Muscle layer of colon (tissue), 2 donors: Measurements from ENCODE around the gene SMG6.

Experiments used
- H3K27ac ChIP-seq: one replicate; pipeline ENCODE4 v1.7.0; 2013; ENCODE audit warnings: low read depth, mild to moderate bottlenecking, low read length, moderate library complexity
- H3K27me3 ChIP-seq, 2 donors: one replicate each; pipeline ENCODE4 v1.7.0; 2013; ENCODE audit warnings: low read length in 2 of 2, mild to moderate bottlenecking in 2 of 2; ENCODE audit not compliant: insufficient read depth in 2 of 2, control insufficient read depth in 1 of 2
- H3K36me3 ChIP-seq: one replicate; pipeline ENCODE4 v1.7.0; 2013; ENCODE audit warnings: mild to moderate bottlenecking, low read length; ENCODE audit not compliant: insufficient read depth
- H3K4me1 ChIP-seq: one replicate; pipeline ENCODE4 v1.7.0; 2013; ENCODE audit warnings: mild to moderate bottlenecking, low read length; ENCODE audit not compliant: insufficient read depth
- H3K4me3 ChIP-seq, 2 donors: one replicate each; pipeline ENCODE4 v1.7.0; 2013; ENCODE audit warnings: low read length in 2 of 2, low read depth in 1 of 2, mild to moderate bottlenecking in 1 of 2, moderate library complexity in 1 of 2
- H3K9ac ChIP-seq: one replicate; pipeline ENCODE4 v1.7.0; 2013; ENCODE audit warnings: low read length
- H3K9me3 ChIP-seq: one replicate; pipeline ENCODE4 v1.7.0; 2013; ENCODE audit warnings: mild to moderate bottlenecking, low read length
- donor health status: abdominal sarcoma.
- donor health status: Adenocarcinoma of cecum.

The SMG6 gene

DNA sequence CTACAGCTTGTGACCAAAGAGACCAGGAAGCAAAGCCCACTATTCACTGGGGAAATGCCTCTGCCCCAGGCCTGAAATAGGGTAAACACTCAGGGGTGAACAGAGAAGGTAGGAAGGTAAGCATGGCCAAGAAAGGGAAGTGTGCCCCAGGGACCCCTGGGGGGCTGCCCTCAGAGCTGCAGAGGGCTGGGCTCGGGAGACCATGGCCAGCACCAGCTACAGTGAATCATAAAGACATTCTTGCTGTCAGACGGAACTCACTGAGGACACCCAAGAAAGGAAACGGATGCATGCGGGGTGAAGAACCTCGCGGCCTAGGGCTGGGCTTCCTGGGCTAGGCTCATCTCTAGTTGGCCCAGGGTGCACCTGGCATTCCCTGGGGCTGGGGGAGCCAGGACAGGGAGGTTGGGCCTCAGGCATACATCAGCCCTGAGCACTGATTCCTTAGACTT is 239.0 kb downstream of the SMG6 start:
- Histone ChIP-seq H3K9me3 (no peaks in the 10 kb centered on the region), H3K27me3 (no peaks in the 10 kb centered on the region), H3K4me3 (no peak overlapping the region), H3K9ac (no peak overlapping the region), H3K27ac (peak overlapping the region; percentile 77), H3K36me3 (peaks cover 41% of the 10 kb centered on the region), H3K4me1 (peaks cover 74% of the 10 kb centered on the region)

DNA sequence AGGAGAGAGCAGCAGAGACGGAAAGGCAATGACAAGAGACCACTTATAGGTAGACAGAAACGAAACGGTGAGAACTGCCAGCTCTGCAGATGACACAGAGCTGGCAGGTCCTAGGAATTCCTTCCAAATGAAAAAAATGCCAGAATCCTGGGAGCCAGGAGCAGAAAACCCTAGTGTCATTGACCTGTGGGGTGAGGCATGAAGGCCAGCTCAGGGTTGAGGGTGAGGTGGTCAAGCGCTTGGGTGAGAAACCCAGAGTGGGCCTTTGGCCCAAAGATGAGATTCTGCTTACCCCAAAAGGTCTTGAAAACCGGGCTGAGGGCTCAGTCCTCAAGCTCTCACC is 239.5 kb downstream of the SMG6 start:
- Histone ChIP-seq H3K9me3 (no peaks in the 10 kb centered on the region), H3K4me1 (peaks cover 75% of the 10 kb centered on the region), H3K27ac (peak overlapping the region; percentile 77), H3K4me3 (no peak overlapping the region), H3K36me3 (peaks cover 40% of the 10 kb centered on the region), H3K27me3 (peaks cover 0 to under 1% of the 10 kb centered on the region in 2 donors), H3K9ac (no peak overlapping the region)

DNA sequence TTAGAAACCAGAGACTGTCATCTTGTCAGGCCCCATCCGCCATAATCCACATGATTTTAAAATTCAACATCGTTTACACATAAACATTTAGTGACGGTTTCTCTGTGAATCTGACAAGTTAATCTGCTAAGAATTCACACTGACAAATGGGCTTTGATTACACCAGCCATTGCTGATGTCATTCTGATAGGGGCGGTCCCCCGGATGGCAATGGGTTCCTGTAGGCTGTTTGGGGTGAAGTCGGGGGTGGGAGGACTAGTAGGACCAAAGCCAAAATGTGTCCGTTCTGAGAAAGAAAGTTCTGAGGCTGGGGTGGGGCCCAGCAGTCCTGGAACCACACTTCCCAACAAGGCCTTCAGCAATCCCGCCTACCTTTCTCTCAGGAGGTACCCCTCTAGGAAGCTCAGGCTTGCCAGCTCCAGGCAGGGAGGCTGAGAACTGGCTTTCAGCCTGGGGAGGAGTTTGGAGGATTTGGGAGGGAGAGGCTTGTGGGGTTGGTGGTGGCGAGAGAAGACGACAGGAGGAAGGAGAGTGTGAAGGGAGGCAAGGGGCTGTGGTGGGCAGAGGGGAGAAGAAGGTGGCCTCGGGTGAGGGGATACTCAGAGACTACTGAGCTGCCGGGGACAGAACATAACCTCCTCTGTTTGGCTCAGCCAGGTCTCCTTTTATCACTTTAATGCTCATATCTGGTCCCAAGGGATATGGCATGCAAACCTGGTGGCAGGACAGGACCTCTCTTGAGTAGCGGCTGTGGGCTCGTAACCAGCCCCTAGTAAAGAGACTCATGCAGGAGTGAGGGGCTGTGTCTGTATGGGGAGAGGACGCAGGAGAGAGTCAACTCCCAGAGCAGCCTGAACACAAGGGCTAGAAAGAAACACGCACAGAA is 240.1 kb downstream of the SMG6 start:
- Histone ChIP-seq H3K36me3 (peaks cover 37% of the 10 kb centered on the region), H3K9ac (peak overlapping the region; percentile 13)

DNA sequence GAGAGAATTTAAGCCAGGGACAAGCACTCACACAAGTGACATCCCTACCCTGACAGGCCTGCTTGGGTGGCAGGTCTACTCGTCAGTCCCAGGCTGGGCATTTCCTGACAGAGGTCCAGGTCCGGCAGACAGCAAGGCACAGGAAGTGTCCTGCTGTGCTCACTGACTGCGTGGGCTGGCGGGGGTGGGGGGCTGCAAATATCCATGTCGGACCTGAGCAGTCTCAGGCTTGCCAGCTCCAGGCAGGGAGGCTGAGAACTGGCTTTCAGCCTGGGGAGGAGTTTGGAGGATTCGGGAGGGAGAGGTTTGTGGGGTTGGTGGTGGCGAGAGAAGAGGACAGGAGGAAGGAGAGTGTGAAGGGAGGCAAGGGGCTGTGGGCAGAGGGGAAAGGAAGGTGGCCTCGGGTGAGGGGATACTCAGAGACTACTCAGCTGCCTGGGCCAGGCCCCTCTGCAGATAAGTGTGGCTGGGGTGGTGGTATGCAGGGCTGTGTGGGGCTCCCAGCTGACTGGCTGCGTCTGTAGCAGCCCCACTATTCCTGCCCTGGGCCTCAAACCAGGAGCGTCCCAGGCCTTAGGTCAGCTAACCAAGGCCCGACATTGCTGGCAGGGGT is 240.9 kb downstream of the SMG6 start:
- H3K27me3 ChIP-seq: peaks cover 0 to 6% of the 10 kb centered on the region in 2 donors
- H3K4me1 ChIP-seq: peaks cover 67% of the 10 kb centered on the region
- H3K9ac ChIP-seq: no peak overlapping the region
- H3K9me3 ChIP-seq: no peaks in the 10 kb centered on the region
- H3K27ac ChIP-seq: peak overlapping the region; percentile 77
- H3K4me3 ChIP-seq: no peak overlapping the region
- H3K36me3 ChIP-seq: peaks cover 34% of the 10 kb centered on the region

More for the DNA sequence above, 240.1 kb downstream of the SMG6 start:
- H3K4me1 ChIP-seq: peaks cover 72% of the 10 kb centered on the region
- peaks cover 0 to 6% of the 10 kb centered on the region in 2 donors for H3K27me3 ChIP-seq
- no peaks in the 10 kb centered on the region for H3K9me3 ChIP-seq
- H3K4me3 ChIP-seq: no peak overlapping the region
- H3K27ac ChIP-seq: peak overlapping the region; percentile 77

DNA sequence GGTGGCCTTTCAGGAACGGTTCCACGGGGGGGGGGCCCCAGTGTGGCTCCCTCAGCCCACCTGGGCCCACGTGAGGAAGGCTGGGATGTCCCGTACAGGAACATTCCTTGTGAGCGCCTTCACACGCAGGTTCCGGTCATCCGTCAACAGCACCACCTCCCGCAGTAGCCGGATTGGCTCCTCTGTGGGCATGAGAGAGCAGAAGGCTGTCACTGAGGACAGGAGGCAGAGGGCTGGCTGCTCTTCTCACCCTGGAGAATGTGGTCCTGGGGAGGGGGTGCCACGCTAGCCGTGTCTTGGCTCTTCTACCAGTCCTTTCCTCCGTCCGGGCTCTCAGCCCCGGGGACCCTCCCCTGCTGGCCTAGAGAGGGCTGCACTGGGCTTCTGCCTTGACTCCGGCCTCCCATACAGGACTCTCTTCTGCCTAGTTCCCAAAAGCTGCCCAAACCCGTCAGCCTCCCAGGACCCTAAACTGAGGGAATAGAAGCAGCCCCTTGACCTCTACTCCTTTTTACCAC is 242.1 kb downstream of the SMG6 start:
- H3K36me3 ChIP-seq: peaks cover 34% of the 10 kb centered on the region
- peaks cover 55% of the 10 kb centered on the region for H3K4me1 ChIP-seq

DNA sequence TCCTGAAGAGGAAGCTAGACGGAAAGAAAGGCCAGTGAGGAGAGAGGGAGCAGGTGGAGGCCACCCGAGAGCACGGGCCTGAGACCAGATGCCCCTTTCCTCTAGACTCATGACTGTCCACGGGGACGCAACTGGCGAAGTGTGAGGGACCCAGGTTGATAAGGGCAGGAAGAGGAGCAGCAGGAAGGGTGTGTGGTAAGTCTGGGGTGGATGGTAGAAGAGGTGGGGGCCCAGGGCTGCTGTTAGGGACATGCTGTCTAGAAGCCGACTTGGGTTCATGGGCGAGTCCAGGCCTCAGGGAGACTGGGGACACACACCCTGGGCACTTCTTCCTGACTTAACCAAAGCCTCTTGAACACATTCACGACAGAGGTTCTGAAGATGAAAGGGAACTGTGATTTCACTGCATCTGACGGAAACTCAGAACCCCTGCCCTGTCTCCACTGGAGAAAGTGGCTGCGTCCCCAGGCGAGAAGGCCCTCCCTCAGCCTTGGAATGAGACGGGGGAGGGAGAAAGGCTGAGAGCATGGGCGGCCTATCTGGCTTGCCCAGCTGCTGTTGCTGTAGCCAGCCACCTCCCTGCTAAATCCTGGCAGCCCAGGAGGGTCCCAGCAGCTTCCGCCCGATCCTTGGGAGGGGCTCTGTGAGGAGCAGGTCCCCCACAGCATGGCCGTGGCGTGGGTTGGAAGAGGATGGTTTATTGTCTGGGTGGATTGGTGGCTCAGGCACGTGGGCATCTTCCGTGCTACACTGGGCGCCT is 242.7 kb downstream of the SMG6 start:
- H3K27ac ChIP-seq: peak overlapping the region; percentile 75
- no peaks in the 10 kb centered on the region for H3K9me3 ChIP-seq
- no peak overlapping the region for H3K9ac ChIP-seq
- H3K4me1 ChIP-seq: peaks cover 48% of the 10 kb centered on the region
- peaks cover 0 to 11% of the 10 kb centered on the region in 2 donors for H3K27me3 ChIP-seq
- H3K4me3 ChIP-seq: no peak overlapping the region
- H3K36me3 ChIP-seq: peaks cover 31% of the 10 kb centered on the region

More for the DNA sequence above, 242.1 kb downstream of the SMG6 start:
- no peak overlapping the region for H3K4me3 ChIP-seq
- no peaks in the 10 kb centered on the region for H3K9me3 ChIP-seq
- H3K27me3 ChIP-seq: peaks cover 0 to 7% of the 10 kb centered on the region in 2 donors
- peak overlapping the region; percentile 75 for H3K27ac ChIP-seq
- no peak overlapping the region for H3K9ac ChIP-seq

DNA sequence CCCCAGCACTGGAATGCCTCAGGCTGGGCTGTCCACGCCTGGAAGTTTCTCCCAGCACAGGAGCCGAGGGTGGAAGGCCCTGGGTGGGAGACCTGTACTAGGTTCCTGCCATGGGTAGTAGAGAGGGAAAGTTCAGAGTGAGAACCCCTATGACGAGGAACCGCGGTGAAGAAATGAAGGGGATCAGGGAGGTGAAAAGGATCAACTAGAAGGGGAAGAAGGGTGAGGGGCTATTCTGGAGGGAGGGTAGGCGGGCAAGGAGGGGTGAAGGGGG is 243.3 kb downstream of the SMG6 start:
- Histone ChIP-seq H3K27ac (peak overlapping the region; percentile 75), H3K27me3 (peaks cover 0 to 15% of the 10 kb centered on the region in 2 donors), H3K9ac (peak overlapping the region; percentile 40), H3K36me3 (peaks cover 28% of the 10 kb centered on the region), H3K9me3 (no peaks in the 10 kb centered on the region), H3K4me3 (peak overlapping the region in 1 of 2 donors; percentile 35), H3K4me1 (peaks cover 44% of the 10 kb centered on the region)

DNA sequence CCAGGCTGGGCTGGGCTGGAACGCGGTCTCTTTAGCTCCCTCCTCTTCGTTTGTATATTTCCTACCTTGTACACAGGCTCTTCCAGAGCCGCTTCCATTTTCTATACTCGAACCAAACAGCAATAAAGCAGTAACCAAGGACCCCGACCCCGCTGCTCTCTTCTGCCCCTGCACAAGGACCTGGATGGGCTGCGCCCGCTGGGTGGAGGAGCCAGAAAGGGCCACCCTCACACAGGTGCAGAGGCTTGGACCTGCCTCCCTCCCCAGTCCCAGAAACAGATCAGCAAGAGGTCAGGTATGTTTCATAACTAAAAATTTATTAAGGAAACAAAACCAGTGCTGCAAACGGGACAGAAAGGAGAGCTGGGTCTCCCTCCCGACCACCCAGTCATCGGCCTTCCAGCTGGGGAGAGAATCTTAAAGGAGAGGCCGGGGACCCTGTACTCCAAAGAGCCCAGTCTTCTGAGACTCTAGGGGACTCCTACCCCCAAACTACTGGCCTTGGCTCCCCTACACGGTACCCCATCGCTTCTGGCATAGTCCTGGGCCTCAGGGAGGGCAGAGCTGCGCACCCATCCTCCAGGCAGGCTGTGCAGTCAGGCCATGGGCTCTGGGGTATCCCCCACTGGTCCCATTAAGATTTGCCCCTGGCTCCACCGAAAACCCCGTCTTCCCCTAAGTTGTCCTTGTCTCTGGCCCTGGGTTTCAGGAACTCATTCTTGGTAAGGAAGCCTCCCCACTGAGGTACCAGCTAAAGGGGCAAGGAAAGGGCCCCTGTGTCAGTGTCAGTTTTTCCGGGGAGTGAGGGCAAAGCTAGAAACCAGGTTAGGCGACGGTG is 243.8 kb downstream of the SMG6 start:
- no peaks in the 10 kb centered on the region for H3K9me3 ChIP-seq
- H3K27me3 ChIP-seq: peaks cover under 1 to 18% of the 10 kb centered on the region in 2 donors
- H3K4me1 ChIP-seq: peaks cover 41% of the 10 kb centered on the region
- H3K27ac ChIP-seq: peak overlapping the region; percentile 66
- H3K9ac ChIP-seq: peak overlapping the region; percentile 40
- peak overlapping the region in 1 of 2 donors; percentile 35 for H3K4me3 ChIP-seq
- H3K36me3 ChIP-seq: peaks cover 24% of the 10 kb centered on the region

DNA sequence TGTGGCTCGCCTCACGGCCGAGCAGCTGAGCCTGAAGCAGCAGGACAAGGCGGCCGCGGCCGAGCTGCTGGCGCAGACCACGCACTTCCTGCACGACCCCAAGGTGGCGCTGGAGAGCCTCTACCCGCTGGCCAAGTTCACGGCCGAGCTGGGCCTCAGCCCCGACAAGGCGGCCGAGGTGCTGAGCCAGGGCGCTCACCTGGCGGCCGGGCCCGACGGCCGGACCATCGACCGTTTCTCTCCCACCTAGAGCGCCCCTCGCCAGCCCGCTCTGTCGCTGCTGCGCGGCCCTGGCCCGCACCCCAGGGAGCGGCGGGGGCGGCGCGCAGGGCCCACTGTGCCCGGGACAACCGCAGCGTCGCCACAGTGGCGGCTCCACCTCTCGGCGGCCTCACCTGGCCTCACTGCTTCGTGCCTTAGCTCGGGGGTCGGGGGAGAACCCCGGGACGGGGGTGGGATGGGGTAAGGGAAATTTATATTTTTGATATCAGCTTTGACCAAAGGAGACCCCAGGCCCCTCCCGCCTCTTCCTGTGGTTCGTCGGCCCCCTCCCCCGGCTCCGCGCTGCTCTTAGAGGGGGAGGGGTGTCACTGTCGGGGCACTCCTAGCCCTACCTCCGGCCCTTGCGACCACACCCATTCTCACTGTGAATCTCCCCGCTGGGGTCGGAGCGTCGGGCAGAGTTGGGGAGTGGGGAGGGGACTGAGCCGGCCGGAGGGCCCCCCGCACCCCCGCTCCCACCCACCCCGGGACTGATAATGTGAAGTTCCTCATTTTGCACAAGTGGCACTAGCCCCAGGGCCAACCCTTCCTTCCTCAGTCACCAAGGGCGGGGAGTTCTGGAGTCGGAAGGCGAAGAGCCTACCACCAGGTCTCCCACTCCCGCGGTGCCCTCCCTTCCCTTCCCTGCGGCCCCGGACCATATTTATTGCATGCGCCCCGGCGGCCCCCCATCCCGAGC is 244.7 kb downstream of the SMG6 start:
- peak overlapping the region; percentile 40 for H3K9ac ChIP-seq
- peak overlapping the region in 1 of 2 donors; percentile 18 for H3K4me3 ChIP-seq
- H3K9me3 ChIP-seq: no peaks in the 10 kb centered on the region
- peaks cover 7 to 26% of the 10 kb centered on the region in 2 donors for H3K27me3 ChIP-seq
- peak overlapping the region; percentile 66 for H3K27ac ChIP-seq
- H3K4me1 ChIP-seq: peaks cover 39% of the 10 kb centered on the region
- H3K36me3 ChIP-seq: peaks cover 16% of the 10 kb centered on the region
